Measurements from ENCODE around the gene MEGF8.

Gene MEGF8

DNA sequence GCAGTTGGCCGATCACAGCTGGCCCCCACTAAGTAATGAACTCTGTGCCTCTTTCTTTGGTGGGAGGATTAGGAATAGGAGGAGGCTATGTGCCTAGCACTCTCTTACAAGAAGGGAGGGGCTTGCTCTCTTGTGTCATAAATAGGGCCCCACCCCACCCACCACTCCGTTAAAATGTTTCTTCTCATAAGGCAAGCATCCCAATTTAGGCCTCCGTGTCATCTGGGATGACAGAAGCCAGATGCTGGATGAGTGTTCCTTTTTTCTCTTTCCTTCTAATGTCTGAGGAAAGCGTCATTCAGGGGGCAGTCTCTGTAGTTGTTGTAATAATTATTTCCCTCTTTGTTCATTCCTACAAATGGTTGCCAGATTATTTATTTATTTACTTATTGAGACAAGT, 101.9 kb downstream of the MEGF8 start, which contains the start of gene LIPE:
LIPE (minus strand) TSS at position 76 of the 400 bp plus-strand sequence. CDS start 239 bp downstream, outside the sequence.
- no peak for TF ChIP-seq CTCF (IDR thresholded peaks at IDR 0.05; ENCODE audit: insufficient read depth, low read depth, low read length, missing control alignments)
- H3K4me3 ChIP-seq (ENCODE audit: low read depth, low read length): no peak within 1 kb of the TSS
- no peak for DNase-seq (ENCODE audit: low read depth)
